HG02759 (cell line): Measurements from ENCODE around the gene ZNF830.
"Not testable (repeated sequence)": the region's sequence is repeated elsewhere in the genome, so short reads cannot be mapped to it uniquely, and the experiment has no call there.

Source experiments
- ATAC-seq: cut with Tn5 transposase; IDR thresholded peaks from one replicate; pipeline ENCODE4 v1.9.1; 2021; ENCODE audit warnings: mild to moderate bottlenecking, moderate library complexity; ENCODE audit not compliant: unreplicated experiment

ZNF830 gene

DNA sequence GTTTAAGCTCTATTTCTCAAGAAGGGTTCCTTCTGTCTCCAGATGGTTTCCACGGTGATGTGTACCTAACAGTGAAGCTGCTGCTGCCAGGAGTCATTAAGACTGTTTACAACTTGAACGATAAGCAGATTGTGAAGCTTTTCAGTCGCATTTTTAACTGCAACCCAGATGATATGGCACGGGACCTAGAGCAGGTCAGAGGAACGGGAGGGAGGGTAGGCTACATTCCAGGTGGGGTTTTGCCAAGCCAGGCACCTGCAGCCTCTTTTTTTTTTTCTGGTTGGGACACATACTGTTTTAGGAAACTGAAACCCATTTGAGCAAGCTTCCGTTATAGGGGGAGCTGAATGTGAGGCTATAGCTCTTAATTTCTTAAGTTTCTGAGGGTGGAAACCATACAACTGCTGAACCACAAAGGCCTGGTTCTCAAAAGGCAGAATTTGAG, 29.6 kb downstream of the ZNF830 start:
- ATAC-seq, result no peak

DNA sequence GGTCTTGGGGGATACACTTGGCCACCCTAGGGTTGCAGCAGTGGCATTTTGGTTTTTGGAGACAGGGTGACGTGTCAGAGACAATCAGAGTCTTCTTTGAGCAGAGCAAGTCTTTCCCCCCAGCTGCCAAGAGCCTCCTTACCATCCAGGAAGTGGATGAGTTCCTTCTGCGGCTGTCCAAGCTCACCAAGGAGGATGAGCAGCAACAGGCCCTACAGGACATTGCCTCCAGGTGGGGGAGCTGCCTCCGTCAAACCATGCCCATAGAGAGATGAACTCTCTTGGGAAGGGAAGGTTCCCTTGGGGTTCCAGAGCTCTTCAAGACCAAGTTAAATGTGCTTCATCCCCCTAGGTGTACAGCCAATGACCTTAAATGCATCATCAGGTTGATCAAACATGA, 30.3 kb downstream of the ZNF830 start:
- no peak for ATAC-seq

DNA sequence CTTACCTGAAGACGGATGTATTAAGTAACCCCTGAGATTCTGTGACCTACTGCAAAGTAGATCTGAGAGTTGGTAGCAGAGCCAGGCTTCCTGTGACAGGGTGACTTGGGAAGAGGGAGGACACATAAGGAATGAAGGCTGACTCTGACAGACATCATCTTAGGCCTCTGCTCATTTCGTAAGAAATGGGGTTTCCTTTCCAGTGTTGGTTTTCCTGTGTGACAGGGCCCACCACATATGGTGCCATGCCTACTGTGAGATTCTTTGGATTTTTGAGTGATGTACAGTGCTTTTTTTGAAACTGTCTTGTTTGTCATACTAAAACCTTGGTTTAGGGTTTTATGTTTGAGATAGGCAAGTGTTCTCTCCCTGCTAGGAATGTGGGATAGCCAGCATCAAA, 31.7 kb downstream of the ZNF830 start:
- no peak for ATAC-seq

DNA sequence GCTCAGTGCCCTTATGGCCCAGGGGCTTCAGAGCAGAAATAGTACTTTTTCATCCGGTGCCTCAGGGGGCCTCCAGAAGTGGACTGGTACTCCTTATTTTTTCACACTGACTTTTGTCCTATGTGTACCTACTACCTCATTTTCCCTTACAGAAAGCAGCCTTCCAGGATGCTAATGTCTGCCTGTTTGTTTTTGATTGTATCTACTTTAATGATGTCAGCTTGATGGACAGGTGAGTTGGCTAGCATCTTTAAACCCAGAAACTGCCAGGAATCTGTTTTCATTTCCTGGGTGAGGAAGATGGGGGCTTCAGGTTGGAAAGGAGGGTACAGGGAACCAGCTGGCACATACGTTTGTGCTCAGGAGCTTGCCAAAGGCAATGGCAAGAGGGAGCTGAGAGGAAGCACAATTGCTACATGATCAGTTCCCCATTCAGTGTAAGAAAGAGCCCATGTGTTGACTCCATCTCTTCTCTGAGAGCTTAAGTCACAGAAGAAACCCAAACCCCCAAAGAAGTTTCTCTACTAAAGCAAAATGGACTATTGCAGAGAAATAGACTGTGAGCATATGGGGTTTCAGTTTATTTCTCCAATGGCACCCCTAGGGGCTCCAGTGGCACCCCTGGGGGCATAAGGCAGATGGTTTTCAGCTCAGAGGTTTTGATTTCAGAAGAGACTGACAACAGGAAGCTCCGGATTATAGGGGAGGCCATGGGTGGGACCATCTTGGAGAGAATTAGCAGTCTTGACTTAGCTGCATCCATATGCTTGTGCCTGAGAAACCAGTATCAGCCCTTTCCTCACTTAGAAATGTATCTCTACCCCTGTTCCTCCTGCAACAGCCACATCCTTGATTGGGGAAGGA, 35.3 kb downstream of the ZNF830 start:
- ATAC-seq, result no peak

DNA sequence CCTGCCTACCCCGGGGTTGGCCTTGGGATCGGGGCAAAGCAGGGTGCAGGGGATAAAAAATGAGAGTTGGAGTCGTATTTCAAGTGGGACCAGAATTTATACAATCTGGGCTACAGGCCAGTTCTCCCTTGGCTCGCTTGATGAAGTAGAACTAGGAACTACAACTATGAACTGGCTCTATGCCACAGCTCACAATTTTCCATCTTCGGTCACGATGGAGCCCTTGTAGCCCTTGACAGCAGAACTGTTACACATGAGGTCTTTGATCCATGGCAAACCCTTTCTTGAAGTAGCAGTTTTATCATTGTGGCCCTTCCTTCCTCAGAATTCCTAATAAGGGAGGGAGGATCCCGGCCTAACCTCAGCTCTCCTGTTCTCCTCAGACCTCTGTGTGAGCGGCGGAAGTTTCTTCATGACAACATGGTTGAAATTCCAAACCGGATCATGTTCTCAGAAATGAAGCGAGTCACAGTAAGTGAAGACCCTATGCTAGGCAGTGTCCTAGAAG, 36.1 kb downstream of the ZNF830 start:
- ATAC-seq, result no peak

DNA sequence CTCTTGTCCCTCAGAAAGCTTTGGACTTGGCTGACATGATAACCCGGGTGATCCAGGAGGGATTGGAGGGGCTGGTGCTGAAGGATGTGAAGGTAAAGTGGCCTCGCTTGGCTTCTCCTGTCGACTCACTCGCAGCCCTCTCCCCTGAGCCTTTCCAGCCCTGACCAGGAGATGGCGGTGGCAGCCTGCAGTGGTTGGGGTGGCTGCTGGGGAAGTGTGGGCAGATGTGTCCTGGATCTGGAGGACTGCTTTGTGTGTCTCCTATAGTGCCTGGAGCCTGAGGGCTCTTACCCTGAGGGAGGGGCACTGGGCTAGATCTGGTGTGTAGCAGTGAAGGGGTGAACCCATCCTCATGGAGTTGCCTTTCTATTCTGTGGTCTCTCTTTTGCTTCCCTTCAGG, 36.9 kb downstream of the ZNF830 start:
- peak; percentile 67 for ATAC-seq

DNA sequence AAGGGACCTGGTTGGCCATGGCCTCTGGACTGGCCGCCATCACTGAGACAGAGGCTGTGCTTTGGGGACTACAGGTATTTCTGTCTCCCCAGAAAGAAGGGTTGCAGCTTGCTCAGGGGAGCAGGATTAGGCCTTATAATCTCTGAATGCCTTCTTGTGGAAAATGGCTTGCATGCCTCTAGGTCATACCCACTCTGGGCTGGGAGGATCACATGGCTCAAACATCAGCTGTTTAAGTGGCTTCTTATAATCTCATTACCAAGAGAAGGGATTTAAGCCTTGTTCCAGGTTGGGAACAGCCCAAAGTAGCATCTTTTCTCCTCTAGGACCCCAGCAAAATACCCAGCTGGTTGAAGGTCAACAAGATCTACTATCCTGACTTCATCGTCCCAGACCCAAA, 38.1 kb downstream of the ZNF830 start:
- ATAC-seq, result no peak

DNA sequence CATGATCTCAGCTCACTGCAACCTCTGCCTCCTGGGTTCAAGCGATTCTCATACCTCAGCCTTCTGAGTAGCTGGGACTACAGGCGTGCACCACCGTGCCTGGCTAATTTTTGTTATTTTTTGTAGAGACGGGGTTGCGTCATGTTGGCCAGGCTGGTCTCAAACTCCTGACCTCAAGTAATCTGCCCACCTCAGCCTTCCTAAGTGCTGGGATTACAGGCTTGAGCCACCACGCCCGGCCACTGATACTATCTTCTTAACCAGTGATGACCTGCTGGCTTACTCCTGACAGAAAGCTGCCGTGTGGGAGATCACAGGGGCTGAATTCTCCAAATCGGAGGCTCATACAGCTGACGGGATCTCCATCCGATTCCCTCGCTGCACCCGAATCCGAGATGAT, 39.6 kb downstream of the ZNF830 start:
- ATAC-seq, result not testable (repeated sequence)

DNA sequence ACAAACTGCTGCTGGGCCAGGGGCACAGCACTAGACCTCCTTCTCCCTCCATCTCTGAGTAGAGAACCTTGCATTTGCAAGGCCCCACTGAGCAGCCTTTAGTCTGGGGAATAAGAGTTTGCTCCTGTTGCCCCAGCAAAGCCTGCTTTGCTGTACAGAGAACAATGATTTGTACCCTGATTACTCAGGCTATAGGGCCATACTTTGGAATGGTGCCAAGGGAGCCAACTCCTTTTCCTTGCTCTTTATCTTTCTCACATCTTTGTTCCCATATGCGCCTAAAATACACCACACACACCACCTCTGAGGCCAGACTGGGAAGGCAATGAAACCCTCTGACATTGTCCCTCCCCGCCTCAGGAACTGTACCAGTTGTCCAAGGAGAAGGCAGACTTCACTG, 40.2 kb downstream of the ZNF830 start:
- no peak for ATAC-seq

DNA sequence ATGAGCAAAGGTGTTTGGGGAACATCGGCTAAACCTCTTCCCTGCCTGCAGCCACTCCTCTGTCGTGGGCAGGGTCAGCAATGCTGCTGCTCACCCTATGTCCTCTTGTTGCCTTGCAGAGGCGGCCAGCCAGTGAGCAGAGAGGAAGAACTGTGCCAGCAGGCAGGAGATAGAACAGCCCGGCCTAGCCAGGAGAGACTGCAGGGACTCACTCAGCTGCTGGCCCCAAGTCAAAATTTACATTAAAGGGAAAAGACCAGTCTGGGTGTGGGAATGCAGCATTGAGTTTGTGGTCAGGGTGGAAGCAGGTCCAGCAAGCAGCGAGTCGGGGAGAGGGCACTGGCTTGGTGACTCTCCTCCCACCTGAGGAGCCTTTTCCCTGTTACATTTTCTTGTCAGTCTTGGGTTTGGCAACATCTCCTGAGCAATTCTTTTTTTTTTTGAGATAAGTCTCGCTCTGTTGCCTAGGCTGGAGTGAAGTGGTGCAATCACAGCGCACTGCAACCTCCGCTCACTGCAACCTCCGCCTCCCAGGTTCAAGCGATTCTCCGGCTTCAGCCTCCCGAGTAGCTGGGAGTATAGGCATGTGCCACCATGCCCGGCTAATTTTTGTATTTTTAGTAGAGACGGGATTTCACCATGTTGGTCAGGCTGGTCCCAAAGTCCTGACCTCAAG, 41.7 kb downstream of the ZNF830 start:
- ATAC-seq, result no peak

DNA sequence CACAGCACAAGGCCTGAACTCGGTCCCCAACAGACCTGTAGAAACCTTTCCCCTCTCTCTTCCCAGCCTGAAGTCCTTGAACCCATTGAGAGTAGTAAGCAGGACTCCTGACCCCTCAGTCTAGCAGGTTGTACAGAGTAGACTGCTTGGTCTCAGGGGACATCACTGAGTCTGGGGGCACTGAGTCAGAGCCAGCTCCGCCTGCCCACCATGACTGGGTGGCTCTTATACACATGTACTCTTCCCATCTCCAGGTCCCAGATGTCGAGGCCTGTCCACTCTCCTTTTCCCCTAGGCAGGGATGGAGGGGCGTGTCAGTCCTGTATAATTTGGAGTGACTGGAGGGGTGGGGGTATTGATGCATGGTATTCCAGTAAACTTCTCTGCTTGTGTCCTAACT, 42.4 kb downstream of the ZNF830 start:
- no peak for ATAC-seq

DNA sequence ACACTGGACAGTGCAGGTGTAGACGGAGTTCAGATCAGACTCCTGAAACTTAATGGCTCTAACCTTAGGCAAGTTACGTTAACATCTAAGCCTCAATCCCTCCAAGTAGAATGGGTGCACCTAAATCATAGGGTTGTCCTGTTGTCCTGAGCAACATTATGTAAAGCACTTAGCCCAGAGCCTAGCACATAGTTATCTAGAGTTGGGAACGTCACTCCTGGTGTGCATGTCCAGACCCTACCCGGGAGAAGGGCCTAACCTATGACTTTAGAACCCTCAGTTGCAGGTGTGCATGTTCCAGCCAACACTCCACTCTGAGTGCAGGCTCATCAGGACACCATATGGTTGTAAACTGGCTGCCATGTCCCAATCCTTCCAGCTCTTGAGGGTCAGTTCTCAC, 45.0 kb downstream of the ZNF830 start:
- no peak for ATAC-seq

DNA sequence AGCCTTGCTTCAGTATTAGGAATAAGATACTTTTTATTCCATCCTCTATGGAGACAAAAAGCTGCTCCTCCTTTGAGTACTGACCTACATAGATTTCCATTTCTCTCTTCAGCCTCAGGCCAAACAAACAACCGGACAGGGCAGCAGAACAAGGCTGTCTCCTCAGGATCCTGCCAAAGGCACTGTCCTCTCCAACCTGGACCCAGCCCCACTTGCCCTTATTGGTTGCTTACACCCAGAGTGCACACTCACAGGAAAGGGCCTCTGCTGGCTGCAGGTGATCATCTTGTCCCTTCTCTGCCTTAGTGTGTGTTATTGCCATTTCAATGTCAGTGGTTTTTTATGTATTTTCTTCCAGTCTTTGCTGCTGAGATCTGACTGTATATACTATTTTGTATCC, 45.6 kb downstream of the ZNF830 start:
- ATAC-seq, result no peak

DNA sequence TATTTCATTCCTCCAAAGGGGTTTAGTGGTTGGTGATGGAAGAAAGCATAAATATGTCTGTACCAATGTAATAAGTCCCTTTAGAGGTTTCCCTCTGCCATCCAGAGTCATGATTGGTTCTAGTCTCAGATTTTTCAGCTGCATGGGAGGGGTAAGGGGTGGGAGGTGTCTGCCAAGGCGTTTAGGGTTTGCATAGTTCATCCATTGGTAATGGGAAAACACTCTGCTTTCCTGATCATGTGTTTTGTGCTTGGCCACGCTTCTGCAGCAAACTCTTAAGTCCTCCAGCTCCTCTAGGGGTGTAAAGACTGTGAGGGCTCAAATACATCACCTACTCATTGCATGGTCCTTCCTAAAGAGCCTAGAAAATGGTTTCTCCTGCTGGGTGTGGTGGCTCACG, 48.8 kb downstream of the ZNF830 start:
- ATAC-seq, result no peak

DNA sequence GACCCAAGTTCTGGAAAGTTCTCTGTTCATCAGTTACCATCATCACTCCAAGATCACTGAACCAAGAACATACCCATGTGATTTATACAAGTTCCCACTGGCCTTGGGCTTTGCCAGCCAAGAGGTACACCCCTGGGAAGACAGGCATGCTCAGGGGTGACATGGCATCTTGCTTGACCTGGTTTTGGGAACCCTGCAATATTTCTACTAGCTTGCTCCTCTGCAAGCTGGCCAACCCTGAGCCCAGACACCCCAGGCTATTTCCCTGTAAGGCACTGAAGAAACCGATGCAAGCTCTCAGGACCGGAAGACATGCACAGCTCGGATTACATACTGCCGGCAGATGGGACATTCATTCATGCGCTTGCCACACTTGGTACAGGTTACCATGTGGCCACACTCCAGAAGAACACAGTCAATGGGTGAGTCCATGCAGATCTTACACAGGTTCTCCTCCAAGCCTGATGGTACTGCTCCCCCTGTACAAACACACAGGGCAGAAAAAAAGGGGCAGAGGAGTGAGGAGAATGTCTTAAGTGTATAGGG, 50.4 kb downstream of the ZNF830 start:
- ATAC-seq, result no peak
